ENCODE results near the gene RFT1. TPM values are rescaled to one million over a fixed set of nuclear protein-coding genes. Genes with fewer than 3 reads are reported as not detected.
A peak's percentile ranks its signal among the peaks of the same experiment; 100 is the strongest.

The RFT1 gene
- total RNA-seq, 4 donors from 2014 or later: 14.4 to 17.7 (median 16.2) TPM

GRCh38 chr3:53170325-53171063 is 40.3 kb upstream of the RFT1 start:
- Histone ChIP-seq H3K9me3 (no peaks in the 10 kb centered on the region), H3K36me3 (peaks cover 0 to 3% of the 10 kb centered on the region in 2 donors), H3K27me3 (no peaks in the 10 kb centered on the region), H3K27ac (peak overlapping the region; percentile 88 to 98 (median 89)), H3K4me1 (peaks cover 50 to 69% of the 10 kb centered on the region in 2 donors), H3K4me3 (replicated peaks in 1 of 3) (peak overlapping the region in 1 of 3 donors; percentile 3)
- TF ChIP-seq CTCF (IDR thresholded peaks at IDR 0.05) (no peak), POLR2A (IDR thresholded peaks at IDR 0.05) (no peak)
- intact Hi-C loops (cut with DNase I): no loop called here
- WGBS, 2 donors: 74 to 76% methylated on average over 16 of the region's 17 CpGs
- no peak for DNase-seq

- no peaks in the 10 kb centered on the region for H3K27me3 ChIP-seq
- no peak overlapping the region for H3K4me3 ChIP-seq (replicated peaks in 1 of 3)
- intact Hi-C loops (cut with DNase I): loop anchor here (5.0 kb wide), 1 partner anchor 43 kb away; no protein-coding TSS in a partner anchor
- peak overlapping the region; percentile 88 to 98 (median 89) for H3K27ac ChIP-seq
- H3K4me1 ChIP-seq: peaks cover 50 to 71% of the 10 kb centered on the region in 2 donors
- peaks cover 0 to 3% of the 10 kb centered on the region in 2 donors for H3K36me3 ChIP-seq
- TF ChIP-seq CTCF (IDR thresholded peaks at IDR 0.05) (no peak), POLR2A (IDR thresholded peaks at IDR 0.05) (no peak)
- no peaks in the 10 kb centered on the region for H3K9me3 ChIP-seq
- 80 to 87% methylated on average over 6 to 7 of the region's 9 CpGs for WGBS, 2 donors
- no peak for DNase-seq
These were observed 39.6 kb upstream of the RFT1 start for GRCh38 chr3:53169832-53170324.

- no peaks in the 10 kb centered on the region for H3K9me3 ChIP-seq
- peak overlapping the region; percentile 88 to 98 (median 89) for H3K27ac ChIP-seq
- peaks cover 0 to 3% of the 10 kb centered on the region in 2 donors for H3K36me3 ChIP-seq
- 31 to 38% methylated on average over 13 to 15 of the region's 15 CpGs for WGBS, 2 donors
- peaks cover 54 to 76% of the 10 kb centered on the region in 2 donors for H3K4me1 ChIP-seq
- TF ChIP-seq POLR2A (IDR thresholded peaks at IDR 0.05): peak in 1 of 2 donors; percentile 54
- peak in 4 of 6 experiments; percentile 39 to 51 (median 44) for TF ChIP-seq CTCF (IDR thresholded peaks at IDR 0.05)
- no peaks in the 10 kb centered on the region for H3K27me3 ChIP-seq
- H3K4me3 ChIP-seq (replicated peaks in 1 of 3): no peak overlapping the region
- intact Hi-C loops (cut with DNase I): loop anchor here (5.0 kb wide), 1 partner anchor 42 kb away; no protein-coding TSS in a partner anchor
- peak; percentile 96 to 97 for DNase-seq
These were observed 39.0 kb upstream of the RFT1 start for GRCh38 chr3:53169045-53169831.

GRCh38 chr3:53168175-53168923 is 38.1 kb upstream of the RFT1 start:
- Histone ChIP-seq H3K27ac (peak overlapping the region; percentile 72 to 98 (median 88)), H3K4me3 (replicated peaks in 1 of 3) (no peak overlapping the region)

More at GRCh38 chr3:53168175-53168923, 38.1 kb upstream of the RFT1 start:
- TF ChIP-seq CTCF (IDR thresholded peaks at IDR 0.05) (no peak), POLR2A (IDR thresholded peaks at IDR 0.05) (no peak)
- no peaks in the 10 kb centered on the region for H3K36me3 ChIP-seq
- H3K9me3 ChIP-seq: no peaks in the 10 kb centered on the region
- H3K27me3 ChIP-seq: no peaks in the 10 kb centered on the region
- intact Hi-C loops (cut with DNase I): loop anchor here (5.0 kb wide), 1 partner anchor 41 kb away; no protein-coding TSS in a partner anchor
- peaks cover 58 to 84% of the 10 kb centered on the region in 2 donors for H3K4me1 ChIP-seq
- no peak for DNase-seq
- WGBS, 2 donors: 55 to 72% methylated on average over 15 of the region's 15 CpGs
